Left renal cortex interstitium (tissue), 4 donors: ENCODE data around the gene CHD5. TPM values are rescaled to one million over a fixed set of nuclear protein-coding genes. Genes with fewer than 3 reads are reported as not detected.

Experiments used
- DNase-seq, 4 donors: peaks; one replicate each; pipeline ENCODE4 v3.0.0-alpha.2; 2013; ENCODE audit warnings: low read depth in 4 of 4, low spot score in 2 of 4, missing footprints in 1 of 4
- polyA plus RNA-seq, 4 donors: library from polyadenylated mRNA; unstranded; fragments of 120-200 nt; gene quantifications; one replicate each; pipeline ENCODE4 v1.2.1, GENCODE V29; 2013; ENCODE audit not compliant: insufficient read length in 4 of 4

The CHD5 gene
- polyA plus RNA-seq, 4 donors = 0.22 to 0.82 (median 0.30) TPM

- DNase-seq = no peak
Observed at GRCh38 chr1:6140413-6140812, 39.7 kb downstream of the CHD5 start.

GRCh38 chr1:6137758-6138157 is 42.4 kb downstream of the CHD5 start:
- no peak for DNase-seq

- no peak for DNase-seq
Observed at GRCh38 chr1:6136516-6137220, 43.5 kb downstream of the CHD5 start.

GRCh38 chr1:6134741-6135510 is 45.2 kb downstream of the CHD5 start:
- DNase-seq = no peak

GRCh38 chr1:6134206-6134605 is 45.9 kb downstream of the CHD5 start:
- DNase-seq = no peak

- DNase-seq = no peak
Observed at GRCh38 chr1:6133146-6133895, 46.8 kb downstream of the CHD5 start.

- no peak for DNase-seq
Observed at GRCh38 chr1:6131561-6131960, 48.6 kb downstream of the CHD5 start.

GRCh38 chr1:6130596-6130995 is 49.5 kb downstream of the CHD5 start:
- DNase-seq = no peak

GRCh38 chr1:6130036-6130435 is 50.1 kb downstream of the CHD5 start:
- no peak for DNase-seq

GRCh38 chr1:6129313-6129712 is 50.8 kb downstream of the CHD5 start:
- DNase-seq = no peak

- no peak for DNase-seq
Observed at GRCh38 chr1:6128276-6129081, 51.6 kb downstream of the CHD5 start.

GRCh38 chr1:6127587-6128163 is 52.4 kb downstream of the CHD5 start:
- DNase-seq = peak in 1 of 4 donors; percentile 26

GRCh38 chr1:6126521-6127067 is 53.5 kb downstream of the CHD5 start:
- no peak for DNase-seq

GRCh38 chr1:6126028-6126427 is 54.1 kb downstream of the CHD5 start:
- no peak for DNase-seq

GRCh38 chr1:6125366-6125765 is 54.8 kb downstream of the CHD5 start:
- DNase-seq = no peak

- no peak for DNase-seq
Observed at GRCh38 chr1:6124746-6125365, 55.3 kb downstream of the CHD5 start.

GRCh38 chr1:6124341-6124740 is 55.8 kb downstream of the CHD5 start:
- DNase-seq = no peak

- no peak for DNase-seq
Observed at GRCh38 chr1:6123816-6124215, 56.3 kb downstream of the CHD5 start.

- no peak for DNase-seq
Observed at GRCh38 chr1:6123083-6123482, 57.0 kb downstream of the CHD5 start.
